Activated CD4-positive, CD25-positive, alpha-beta regulatory T cell treated with anti-CD3 and anti-CD28 coated beads, Interleukin-2, amount 50 U/mL, for 24 hours (primary cell): ENCODE measurements around the gene CAPN12.

ENCODE experiments used
- ATAC-seq, 2 donors: fragments of 150-1000 bp; cut with Tn5 transposase; one replicate each; pipeline ENCODE4 v1.10.0; 2021; ENCODE audit warnings: mild to moderate bottlenecking in 1 of 2, moderate library complexity in 1 of 2

The CAPN12 gene

DNA sequence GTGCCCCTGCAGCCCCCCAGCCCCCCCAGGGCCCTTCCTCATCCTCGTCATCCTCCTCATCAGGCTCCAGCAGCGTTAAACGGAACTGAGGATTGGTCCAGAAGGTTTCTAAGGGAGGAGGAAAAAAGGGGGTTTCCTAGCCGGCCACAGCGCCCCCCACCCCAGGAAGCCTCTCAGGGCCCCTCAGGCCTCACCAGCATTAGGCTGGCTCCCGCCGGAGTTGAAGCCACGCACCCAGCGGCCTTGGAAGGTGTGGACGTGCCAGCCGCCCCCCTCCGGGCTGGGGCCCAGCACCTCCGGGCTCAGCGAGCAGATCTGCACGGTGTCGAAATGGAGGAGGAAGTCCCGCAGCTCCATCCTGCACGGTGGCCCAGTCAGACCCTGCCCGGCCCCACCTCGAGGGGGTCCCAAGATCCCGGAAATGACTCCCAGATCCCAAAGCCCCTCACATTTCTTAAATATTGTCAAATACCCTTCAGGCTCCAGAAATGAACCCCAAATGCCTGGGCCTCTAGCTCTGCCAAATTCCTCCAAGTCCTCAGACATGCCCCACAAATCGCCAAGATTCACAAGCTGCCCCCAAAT, 6.9 kb downstream of the CAPN12 start:
- no peak for ATAC-seq

DNA sequence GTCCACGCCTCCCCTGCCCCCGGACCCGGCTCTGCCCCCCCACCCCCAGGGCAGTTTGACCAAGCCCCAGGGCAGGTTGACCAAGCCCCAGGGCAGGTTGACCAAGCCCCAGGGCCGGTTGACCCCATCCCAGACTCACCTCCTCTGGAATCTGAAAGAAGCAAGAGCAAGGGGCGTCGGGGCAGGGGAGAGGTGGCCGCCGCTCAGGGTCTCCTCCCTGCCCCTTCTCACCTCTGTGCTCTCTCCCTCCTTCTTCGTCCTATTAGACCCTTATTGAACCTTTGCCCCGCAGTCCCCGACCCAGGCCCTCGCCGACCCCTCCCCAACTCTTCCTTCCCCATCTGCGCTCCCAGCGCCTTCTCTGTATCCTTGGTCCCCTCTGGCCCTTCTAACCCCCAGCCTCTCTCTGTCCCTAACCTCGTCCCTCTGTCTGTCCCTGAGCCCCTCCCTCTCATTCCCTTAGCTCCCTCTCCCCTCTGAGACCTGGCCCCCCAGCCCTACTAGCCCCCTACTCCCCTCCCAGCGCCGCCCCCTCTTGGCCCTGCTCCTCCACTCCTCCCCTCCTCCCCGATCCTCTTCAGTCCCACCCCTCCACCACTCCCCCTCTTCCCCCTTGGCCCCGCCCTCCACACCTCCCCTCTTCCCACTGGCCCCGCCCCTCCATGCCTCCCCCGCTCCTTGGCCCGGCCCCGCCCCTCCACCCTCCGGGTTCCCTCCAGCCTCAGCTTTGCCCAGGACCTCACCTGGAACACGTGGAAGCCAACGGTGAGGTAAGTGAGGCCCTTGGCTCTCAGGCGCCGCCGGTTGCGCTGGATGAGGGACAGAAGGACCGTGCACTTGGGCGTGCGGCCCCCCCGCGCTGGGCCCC, 7.6 kb downstream of the CAPN12 start:
- ATAC-seq = no peak

DNA sequence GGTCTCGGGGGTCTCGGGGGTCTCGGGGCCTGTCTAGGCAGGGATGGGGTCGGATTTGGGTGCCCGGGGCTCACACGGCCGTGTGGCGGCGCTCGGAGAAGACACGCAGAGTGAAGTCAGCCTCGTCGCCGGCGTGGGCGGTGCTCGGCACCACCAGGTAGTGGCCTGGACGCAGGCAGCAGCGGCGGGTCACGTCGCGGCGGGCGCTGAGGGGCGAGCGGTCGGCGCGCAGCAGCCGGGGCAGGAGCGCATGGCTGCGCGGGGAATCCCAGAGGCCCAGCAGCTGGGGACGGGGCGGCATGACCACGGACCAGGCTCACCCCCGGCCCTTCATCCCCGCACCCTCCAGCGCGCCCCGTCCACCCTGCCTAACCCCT, 8.2 kb downstream of the CAPN12 start:
- ATAC-seq = peak in 1 of 2 donors; percentile 53

DNA sequence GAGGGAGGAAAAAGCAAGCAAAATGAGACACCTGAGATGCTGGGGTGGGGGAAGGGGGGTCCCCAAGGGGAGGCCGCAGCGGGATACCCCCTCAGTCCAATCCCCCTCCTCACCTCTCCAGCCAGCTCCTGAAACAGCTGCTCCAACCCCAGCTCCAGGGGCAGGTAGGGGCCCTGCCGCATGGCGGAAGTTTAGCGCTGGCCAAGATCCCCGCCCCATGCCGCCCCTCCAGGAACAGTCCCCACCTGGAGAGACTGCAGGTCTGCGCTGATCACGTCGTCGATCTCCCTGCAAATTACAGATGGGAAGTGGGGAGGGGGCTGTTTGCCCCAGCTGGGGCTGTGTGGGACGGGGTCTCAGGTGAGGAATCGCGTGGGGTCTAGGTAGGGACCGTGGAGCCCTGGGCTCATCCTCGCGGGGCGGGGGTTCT, 9.0 kb downstream of the CAPN12 start:
- no peak for ATAC-seq

DNA sequence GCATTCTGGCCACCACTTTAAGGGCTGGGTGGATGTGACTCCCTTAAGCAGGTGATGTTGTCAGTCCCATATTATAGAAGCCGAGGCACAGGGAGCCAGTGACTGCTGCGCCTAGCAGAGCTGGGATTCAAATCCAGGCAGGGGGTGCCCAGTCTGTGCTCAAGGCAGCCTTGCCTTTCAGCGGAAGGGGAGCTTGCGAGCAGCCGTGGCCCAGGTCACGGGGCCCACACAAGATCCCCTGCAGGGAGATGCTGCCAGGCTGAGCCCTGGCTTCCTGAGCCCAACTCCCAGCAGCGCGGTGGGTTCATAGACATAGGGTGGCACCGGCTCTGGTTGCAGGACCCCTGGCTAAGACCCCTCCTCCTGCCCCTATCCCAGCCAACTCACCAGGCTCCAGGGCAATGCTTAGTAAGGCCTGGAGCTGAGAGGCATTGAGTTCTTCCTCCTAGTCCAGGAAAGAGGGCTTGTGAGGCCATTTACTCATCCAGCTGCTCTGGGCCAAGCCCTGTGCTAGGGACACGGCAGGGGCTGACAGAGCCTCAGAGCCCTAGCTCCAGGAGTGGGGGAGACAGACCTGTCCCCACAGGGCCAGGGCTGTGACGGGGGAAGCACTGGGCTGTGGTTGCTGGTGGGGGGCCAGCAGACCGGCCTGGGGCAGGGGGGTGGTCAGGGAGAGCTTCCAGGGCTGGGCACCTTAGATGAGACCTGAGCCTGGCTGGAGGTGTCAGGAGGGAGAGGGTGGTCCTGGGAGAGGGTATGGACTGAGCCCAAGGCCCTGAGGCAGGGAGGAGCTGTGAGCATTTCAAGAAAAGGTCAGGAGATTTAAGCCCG, 9.6 kb downstream of the CAPN12 start:
- peak; percentile 4 to 11 for ATAC-seq

DNA sequence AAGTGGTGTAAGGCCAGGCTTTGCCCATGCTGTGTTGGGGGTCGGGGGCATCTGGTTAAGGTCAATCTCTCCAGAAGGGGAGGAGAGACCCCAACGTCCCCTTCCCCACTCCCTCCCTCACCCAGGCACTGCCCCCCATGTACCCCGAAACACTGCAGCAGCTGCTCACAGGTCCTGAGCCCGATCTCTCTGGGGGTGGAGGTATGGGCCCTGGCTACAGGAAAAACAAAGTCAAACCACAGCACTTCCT, 10.2 kb downstream of the CAPN12 start:
- ATAC-seq = no peak

DNA sequence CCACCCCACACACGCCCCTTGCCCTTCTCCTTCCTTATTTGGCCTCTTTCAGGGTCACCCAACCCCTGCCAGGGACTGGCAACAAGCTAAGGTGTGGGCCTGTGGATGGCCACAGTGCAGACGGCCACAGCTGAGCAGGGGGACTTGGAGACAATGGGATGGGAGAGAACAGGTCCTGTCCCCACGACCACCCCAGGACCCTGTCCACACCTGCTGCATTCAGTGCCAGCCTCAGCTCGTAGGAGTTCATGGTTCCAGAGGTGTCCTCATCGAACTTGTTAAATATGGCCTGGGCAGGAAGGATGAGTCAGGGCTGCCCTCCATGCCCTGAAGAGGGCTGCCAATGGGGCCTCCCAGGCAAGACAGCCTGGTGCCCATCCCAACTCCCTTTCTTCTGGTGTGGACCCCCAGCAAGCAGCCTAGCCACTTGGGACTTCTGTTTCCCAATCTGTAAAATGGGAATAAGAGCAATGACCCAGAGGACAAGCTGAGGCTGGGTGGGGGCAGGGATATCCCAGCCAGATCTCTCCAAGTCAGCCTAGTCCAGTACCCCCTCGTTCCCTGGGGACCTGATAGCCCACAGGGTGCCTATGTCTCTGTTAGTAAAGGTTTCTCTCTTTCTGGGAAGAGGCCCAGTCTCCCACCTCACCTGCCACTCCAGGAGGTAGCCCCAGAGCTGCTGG, 10.6 kb downstream of the CAPN12 start:
- ATAC-seq = no peak

DNA sequence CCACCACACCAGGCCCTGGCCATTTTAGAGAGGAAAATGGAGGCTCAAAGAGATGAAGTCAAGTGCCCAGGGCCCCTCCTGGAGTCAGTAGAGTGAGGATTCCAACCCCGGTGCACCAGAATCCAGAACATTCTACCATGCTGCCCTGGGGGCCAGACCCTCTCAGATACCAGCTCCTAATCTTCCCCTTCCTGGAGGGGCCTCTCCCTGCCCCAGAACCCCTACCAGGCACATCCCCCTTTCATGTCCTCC, 11.1 kb downstream of the CAPN12 start:
- ATAC-seq = no peak

DNA sequence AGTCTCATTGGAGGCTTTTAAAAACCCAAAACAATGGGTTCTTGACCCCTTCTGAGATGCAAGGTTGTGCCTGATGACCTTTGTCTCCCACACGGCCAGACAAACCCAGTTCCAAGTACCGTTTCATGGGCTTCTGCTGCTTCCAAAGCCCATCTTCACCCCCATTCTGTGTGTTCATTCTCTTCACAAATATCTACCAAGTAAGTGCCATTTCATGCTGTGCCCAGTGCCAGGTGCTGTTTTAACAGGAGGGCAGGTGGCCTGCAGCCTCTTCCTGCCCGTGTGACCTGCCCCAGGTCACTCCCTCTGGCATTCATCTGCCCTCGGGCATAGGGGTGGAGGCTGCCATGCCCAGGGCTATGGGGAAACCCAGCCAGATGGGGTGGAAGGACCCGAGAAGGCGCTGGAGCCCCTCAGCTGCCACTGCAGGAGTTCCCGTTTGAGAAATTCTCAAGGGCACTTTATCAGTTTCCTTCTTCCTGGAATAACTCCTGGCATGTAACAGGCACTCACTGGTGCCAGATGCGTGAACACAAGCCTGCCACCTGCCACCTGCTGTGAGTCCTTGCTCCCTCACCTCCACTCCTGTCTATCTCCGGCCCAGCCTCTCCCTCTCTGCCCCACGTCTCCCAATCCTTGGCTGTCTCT, 12.5 kb downstream of the CAPN12 start:
- no peak for ATAC-seq

DNA sequence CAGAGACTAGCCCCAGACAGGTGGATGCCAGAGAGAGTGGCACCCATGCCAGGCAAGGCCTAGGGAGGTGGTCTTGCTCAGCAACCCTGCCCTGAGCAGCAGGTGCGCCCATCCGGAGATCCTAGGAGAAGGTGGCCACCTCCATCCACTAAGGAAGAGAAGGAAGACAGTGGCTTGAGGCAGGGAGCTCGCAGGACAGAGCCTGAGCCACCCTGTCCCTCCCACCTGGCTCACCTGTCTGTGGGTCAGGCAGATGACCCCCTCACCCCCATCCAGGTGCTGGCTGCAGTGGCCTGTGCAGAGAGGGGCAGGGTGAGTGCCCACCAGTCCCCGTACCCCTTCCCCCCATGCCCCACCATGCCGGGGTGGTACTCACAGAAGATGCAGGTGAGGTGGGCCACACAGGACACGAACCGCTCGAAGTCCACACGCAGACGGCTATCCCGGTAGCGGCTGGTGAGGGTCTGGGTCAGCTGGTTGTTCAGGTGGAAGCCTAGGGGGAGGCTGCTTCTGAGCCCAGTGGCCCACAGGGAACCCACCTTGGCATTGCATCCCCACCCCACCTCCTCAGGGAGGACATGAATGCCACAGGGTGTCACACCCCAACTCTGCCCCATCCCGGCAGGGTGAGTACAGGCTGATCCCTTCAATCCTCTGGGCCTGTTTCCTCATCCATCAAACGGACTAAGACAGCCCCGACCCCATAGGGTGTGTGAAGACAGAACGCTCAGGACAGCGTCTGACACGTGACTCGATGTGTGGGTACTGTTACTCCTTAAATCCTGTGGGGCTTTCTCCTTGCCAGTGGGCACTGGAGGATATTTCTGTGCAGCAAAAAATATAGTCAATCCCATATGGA, 13.3 kb downstream of the CAPN12 start:
- ATAC-seq = no peak

DNA sequence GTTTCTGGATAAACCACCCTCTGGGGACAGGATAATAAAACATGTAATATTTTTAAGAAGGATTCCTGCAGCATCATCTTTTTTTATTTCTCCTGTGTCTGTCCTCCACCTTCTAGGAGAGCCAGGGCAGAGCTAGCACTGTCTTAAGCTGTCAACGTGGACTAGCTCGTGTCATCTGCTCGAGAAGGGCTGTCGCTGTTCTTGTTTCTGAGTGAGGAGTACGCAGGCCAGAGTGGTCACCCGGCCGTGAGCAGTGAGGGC, 13.9 kb downstream of the CAPN12 start:
- no peak for ATAC-seq

DNA sequence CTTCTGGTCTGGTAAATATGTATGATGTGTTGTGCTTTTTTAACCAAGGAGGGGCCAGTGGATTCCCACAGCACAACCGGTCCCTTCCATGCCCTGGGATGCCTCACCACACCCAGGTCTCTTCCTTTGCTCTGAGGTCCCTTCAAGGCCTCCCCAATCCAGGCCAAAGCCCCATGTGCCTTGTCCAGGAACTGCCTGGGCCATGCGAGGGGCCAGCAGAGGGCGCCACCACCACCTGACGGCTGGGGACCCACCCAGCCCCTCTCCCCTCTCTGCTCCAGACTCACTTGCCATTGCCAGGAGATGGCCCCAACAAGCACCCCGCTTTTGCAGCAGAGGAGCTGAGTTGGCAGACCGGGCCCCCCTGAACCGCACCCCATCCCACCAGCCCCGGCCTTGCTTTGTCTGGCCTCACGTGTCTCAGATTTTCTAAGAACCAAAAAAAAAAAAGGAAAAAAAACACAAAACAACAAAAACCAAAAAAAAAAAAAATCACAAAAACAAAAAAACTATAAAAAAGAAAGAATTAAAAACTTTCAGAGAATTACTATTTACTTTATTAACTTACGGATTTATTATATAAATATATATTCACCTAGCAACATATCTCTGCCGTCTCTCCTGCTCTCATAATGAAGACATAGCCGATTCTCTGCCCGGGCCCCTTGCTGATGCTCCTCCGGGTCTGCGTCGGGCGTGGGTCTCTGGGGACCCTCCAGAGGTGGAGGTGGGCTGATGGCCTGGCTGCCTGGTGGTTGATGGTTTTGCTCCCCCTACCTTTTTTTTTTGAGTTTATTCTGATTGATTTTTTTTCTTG, 14.4 kb downstream of the CAPN12 start:
- ATAC-seq = peak; percentile 75 to 82

DNA sequence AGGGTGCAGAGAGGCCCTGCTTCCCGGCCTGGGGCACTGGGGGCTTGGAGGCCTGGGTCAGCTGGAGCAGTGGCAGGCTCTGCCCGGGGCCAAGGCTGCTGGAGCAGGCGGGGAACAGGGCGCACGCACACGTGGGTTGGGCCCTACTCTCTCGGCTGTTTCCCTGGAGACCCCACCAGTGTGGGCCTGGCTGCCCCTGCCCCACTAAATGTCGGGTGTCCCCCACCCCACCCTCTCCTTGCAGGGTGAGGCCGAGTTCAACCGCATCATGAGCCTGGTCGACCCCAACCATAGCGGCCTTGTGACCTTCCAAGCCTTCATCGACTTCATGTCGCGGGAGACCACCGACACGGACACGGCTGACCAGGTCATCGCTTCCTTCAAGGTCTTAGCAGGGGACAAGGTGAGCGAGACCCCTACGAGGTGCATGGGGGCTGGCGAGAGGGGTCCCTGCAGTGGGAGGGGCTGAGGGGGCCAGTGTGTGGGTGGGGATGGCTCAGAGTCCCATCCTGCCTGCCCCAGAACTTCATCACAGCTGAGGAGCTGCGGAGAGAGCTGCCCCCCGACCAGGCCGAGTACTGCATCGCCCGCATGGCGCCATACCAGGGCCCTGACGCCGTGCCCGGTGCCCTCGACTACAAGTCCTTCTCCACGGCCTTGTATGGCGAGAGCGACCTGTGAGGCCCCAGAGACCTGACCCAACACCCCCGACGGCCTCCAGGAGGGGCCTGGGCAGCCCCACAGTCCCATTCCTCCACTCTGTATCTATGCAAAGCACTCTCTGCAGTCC, 15.3 kb downstream of the CAPN12 start:
- no peak for ATAC-seq

DNA sequence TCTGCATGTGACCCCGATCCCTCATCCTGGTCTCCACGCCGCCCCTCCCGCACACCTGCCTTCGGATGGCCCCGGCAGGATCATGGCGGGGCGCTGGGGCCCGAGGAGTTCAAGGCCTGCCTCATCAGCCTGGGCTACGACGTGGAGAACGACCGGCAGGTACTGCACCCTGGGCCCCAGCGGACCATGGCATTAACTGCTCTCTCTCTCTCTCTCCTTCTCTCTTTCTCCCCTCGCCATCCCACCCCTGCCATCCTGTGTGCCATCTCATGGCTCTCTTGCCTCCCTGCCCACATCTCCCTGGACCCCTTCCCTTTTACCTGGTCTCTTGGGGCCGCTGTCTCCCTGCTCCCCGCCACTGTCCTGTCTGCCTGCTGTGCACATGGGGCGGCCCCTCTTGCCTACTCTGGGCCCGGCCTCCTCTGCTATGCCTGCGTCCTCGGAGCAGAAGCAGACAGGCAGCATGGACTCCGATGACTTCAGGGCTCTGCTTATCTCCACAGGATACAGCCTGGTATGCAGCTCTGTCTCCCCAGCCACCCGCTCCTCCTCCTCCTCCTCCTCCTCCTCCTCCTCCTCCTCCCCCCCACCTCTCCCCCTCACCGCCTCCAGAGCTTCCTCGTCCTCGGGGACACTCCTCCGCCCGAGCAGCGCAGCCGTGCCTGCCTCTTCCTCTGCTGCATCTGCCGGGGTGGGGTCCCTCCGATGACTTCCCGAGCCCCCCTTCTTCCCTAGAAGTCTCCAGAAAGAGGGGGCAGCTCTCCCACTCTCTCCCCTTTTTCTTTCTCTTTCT, 16.2 kb downstream of the CAPN12 start:
- ATAC-seq = no peak

DNA sequence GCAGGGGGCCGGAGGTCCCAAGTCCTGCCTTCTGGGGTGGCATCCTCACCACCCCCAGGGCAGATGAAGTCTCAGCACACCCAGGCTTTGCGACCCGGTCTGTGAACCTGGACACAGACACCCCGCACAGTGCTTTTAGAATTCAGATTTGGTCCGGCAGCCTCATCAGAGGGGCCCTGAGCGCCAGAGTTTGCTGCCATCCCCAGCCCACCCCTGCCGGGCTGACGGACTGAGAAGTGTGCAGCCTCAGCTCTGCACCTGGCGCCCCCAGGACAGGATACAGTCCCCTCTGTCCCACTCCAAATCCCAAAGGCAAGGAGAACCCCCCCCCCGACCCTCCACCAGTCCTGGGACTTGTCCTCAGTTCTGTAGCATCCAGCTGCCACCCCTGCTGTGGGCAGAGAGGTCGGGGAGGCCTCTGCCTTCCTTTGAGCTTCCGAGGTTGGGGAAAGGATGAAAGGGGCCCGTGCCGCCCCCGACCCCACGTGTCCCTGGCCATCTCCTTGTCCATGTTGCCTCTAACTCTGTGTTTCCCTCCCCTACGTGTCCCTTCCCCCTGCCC, 16.9 kb downstream of the CAPN12 start:
- no peak for ATAC-seq

DNA sequence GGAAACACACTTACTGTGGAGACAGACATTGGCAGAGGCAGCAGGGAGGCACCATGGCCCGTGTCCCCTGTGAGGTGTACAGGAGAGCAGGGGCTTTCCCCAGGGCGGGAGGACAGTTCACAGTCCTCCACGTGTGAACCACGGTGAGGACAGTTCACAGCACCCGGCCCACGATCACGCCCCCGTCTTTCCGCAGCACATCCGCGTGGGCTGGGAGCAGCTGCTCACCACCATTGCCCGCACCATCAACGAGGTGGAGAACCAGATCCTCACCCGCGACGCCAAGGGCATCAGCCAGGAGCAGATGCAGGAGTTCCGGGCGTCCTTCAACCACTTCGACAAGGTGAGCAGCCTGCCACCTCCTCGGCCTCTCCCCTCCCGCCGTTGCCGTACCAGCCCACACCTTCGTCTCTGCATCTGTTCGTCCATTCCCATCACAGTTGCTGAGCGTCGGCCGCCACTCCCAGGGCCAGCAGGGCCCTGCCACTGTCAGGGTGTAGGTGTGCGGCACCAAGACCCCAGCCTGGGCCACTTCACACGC, 17.4 kb downstream of the CAPN12 start:
- no peak for ATAC-seq

DNA sequence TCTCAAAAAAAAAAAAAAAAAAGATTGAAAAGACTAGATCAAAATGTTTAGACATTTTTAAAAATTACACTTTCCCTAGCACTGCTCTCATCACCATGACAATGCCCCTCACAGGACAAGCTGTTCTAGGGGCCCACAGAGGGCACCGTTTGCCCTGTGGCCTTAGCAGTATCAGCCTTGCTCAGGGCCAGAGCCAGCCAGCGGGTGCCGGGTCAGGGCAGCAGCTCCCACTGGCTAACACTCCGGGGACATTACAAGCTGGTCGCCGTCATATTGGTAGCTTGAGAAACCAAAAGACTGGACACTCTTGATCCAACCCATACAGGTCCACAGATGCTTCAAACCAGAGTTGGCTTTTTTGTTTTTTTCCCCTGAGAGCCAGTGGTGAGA, 18.0 kb downstream of the CAPN12 start:
- ATAC-seq = no peak

DNA sequence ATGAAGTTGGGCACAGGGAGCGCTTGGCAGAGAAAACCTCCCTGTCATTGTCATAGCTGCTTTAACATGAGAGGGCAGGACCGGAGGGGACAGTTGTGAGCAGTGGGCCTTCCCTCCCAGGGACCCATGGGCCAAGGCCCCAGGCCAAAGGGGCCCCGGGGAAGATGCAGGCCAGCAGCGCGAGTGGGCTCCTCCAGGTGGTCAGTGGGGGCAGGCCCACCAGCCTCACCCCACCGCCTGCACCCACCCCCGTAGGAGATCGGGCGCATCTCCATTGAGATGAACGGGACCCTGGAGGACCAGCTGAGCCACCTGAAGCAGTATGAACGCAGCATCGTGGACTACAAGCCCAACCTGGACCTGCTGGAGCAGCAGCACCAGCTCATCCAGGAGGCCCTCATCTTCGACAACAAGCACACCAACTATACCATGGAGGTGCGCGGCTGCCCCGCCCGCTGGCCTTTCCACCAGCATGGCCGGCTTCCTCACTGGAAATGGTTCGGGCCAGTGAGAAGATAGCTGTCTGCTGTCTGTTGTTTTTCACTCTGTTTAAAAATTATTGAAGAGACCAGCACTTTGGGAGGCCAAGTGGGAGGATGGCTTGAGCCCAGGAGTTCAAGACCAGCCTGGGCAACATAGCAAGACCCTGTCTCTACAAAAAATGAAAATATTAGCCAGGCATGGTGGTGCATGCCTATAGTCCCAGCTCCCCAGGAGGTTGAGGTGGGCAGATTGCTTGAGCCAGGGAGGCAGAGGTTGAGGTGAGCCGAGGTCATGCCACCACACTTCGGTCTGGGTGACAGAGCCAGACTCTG, 18.6 kb downstream of the CAPN12 start:
- ATAC-seq = no peak
